ENCODE data around the gene MAP2K7. TPM values are rescaled to one million over a fixed set of nuclear protein-coding genes. Genes with fewer than 3 reads are reported as not detected.

MAP2K7 gene
- total RNA-seq, 1 donor from 2014 or later, result 42.1 TPM

DNA sequence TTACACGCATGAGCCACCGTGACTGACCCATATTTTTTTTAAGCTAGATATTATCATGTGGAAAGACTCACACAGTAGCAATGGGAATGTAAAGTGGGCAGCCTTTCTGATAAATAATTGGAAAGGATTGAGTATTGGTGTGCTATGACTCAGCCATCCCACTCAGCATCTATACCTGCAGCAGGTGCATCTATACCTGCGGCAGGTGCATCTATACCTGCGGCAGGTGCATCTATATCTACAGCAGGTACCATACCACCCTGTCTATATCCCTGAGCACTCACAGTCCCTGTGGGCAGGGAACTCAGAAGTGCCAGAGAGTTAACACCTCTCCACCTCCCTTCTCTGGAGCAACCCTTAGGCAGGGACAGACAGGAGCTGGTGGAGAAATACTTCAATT lies 20.6 kb upstream of the MAP2K7 start:
- no peak overlapping the region for H3K27ac Mint-ChIP-seq (ENCODE audit: unreplicated experiment)
- no peaks in the 10 kb centered on the region for H3K36me3 Mint-ChIP-seq (ENCODE audit: unreplicated experiment)
- peaks cover 5% of the 10 kb centered on the region for H3K4me1 Mint-ChIP-seq (ENCODE audit: unreplicated experiment)
- no peaks in the 10 kb centered on the region for H3K27me3 Mint-ChIP-seq (ENCODE audit: unreplicated experiment)
- H3K9me3 Mint-ChIP-seq (ENCODE audit: unreplicated experiment), result no peaks in the 10 kb centered on the region
- no peak for DNase-seq (ENCODE audit: extremely low spot score, unreplicated experiment)
- no peak overlapping the region for H3K4me3 Mint-ChIP-seq (ENCODE audit: unreplicated experiment)
- no peak for TF ChIP-seq CTCF (IDR thresholded peaks at IDR 0.05)

- Mint-ChIP-seq H3K36me3 (ENCODE audit: unreplicated experiment) (no peaks in the 10 kb centered on the region), H3K27me3 (ENCODE audit: unreplicated experiment) (no peaks in the 10 kb centered on the region), H3K27ac (ENCODE audit: unreplicated experiment) (no peak overlapping the region), H3K4me3 (ENCODE audit: unreplicated experiment) (no peak overlapping the region), H3K9me3 (ENCODE audit: unreplicated experiment) (no peaks in the 10 kb centered on the region), H3K4me1 (ENCODE audit: unreplicated experiment) (peaks cover 8% of the 10 kb centered on the region)
- no peak for TF ChIP-seq CTCF (IDR thresholded peaks at IDR 0.05)
- DNase-seq (ENCODE audit: extremely low spot score, unreplicated experiment), result no peak
Observed at GRCh38 chr19:7883796-7884570, 19.7 kb upstream of the MAP2K7 start.

GRCh38 chr19:7885818-7886217 lies 17.9 kb upstream of the MAP2K7 start:
- TF ChIP-seq CTCF (IDR thresholded peaks at IDR 0.05), result no peak
- no peak for DNase-seq (ENCODE audit: extremely low spot score, unreplicated experiment)
- H3K36me3 Mint-ChIP-seq (ENCODE audit: unreplicated experiment), result no peaks in the 10 kb centered on the region
- H3K4me1 Mint-ChIP-seq (ENCODE audit: unreplicated experiment), result peaks cover 9% of the 10 kb centered on the region
- H3K4me3 Mint-ChIP-seq (ENCODE audit: unreplicated experiment), result no peak overlapping the region
- H3K9me3 Mint-ChIP-seq (ENCODE audit: unreplicated experiment), result no peaks in the 10 kb centered on the region
- H3K27me3 Mint-ChIP-seq (ENCODE audit: unreplicated experiment), result no peaks in the 10 kb centered on the region
- no peak overlapping the region for H3K27ac Mint-ChIP-seq (ENCODE audit: unreplicated experiment)

- no peak overlapping the region for H3K4me3 Mint-ChIP-seq (ENCODE audit: unreplicated experiment)
- H3K27me3 Mint-ChIP-seq (ENCODE audit: unreplicated experiment), result no peaks in the 10 kb centered on the region
Observed at GRCh38 chr19:7887408-7888144, 16.1 kb upstream of the MAP2K7 start.

More at GRCh38 chr19:7887408-7888144, 16.1 kb upstream of the MAP2K7 start:
- no peak for TF ChIP-seq CTCF (IDR thresholded peaks at IDR 0.05)
- Mint-ChIP-seq H3K36me3 (ENCODE audit: unreplicated experiment) (no peaks in the 10 kb centered on the region), H3K27ac (ENCODE audit: unreplicated experiment) (no peak overlapping the region), H3K4me1 (ENCODE audit: unreplicated experiment) (peaks cover 15% of the 10 kb centered on the region), H3K9me3 (ENCODE audit: unreplicated experiment) (no peaks in the 10 kb centered on the region)
- DNase-seq (ENCODE audit: extremely low spot score, unreplicated experiment), result no peak
